H1 (cell line): Measurements from ENCODE around the gene PPM1G. TPM values are rescaled to one million over a fixed set of nuclear protein-coding genes. Genes with fewer than 3 reads are reported as not detected.

Experiments
- CTCF ChIA-PET: fragments of 300-600 bp; sonication (Branson Sonifier 250); formaldehyde crosslinking; loops from one replicate; lab custom pipeline; 2021; ENCODE audit not compliant: partially characterized antibody; lab: Charles Lee
- POLR2A ChIA-PET: fragments of 300-600 bp; sonication (Branson Sonifier 250); formaldehyde crosslinking; loops from one replicate; lab custom pipeline; 2021; ENCODE audit warnings: inconsistent platforms; ENCODE audit not compliant: partially characterized antibody; lab: Charles Lee
- DNase-seq, 2 experiments: peaks; one replicate each; pipeline versions ENCODE4 v3.0.0 to v3.0.0-alpha.2; 2010 to 2022; ENCODE audit warnings: low spot score in 2 of 2, low read depth in 1 of 2, mixed read lengths in 1 of 2
- FAIRE-seq: peaks from 2 replicates; lab custom pipeline; 2011; peaks lifted over from hg19 to GRCh38; lab: Jason Lieb, UNC
- H2AFZ ChIP-seq: 2 replicates; pipeline ENCODE4 v1.8.1; 2012; ENCODE audit warnings: low read length, inconsistent platforms
- H2AK5ac ChIP-seq: 2 replicates; pipeline ENCODE4 v1.6.1; 2013; ENCODE audit warnings: low read depth, low read length
- H2BK120ac ChIP-seq: replicated peaks from 2 replicates; pipeline ENCODE3; 2013; ENCODE audit warnings: low read depth, low read length, inconsistent platforms
- H2BK12ac ChIP-seq: 2 replicates; pipeline ENCODE4 v1.6.1; 2013; ENCODE audit warnings: low read depth, low read length
- H2BK15ac ChIP-seq: 2 replicates; pipeline ENCODE4 v1.6.1; 2013; ENCODE audit warnings: low read length
- H2BK20ac ChIP-seq: 2 replicates; pipeline ENCODE4 v1.6.1; 2013; ENCODE audit warnings: low read length
- H2BK5ac ChIP-seq: 2 replicates; pipeline ENCODE4 v1.6.1; 2013; ENCODE audit warnings: low read depth, low read length
- H3K14ac ChIP-seq: 2 replicates; pipeline ENCODE4 v1.6.1; 2013; ENCODE audit warnings: inconsistent platforms; ENCODE audit not compliant: insufficient read length
- H3K18ac ChIP-seq: 2 replicates; pipeline ENCODE4 v1.6.1; 2013; ENCODE audit warnings: low read length; ENCODE audit errors: extremely low read depth
- H3K23ac ChIP-seq: 2 replicates; pipeline ENCODE4 v1.6.1; 2013; ENCODE audit warnings: inconsistent platforms; ENCODE audit not compliant: insufficient read length
- H3K23me2 ChIP-seq: 2 replicates; pipeline ENCODE4 v1.6.1; 2013; ENCODE audit warnings: low read depth, low read length
- H3K27ac ChIP-seq: 2 replicates; pipeline ENCODE4 v1.6.1; 2011; ENCODE audit warnings: low read depth, low read length, inconsistent platforms
- H3K27me3 ChIP-seq, 4 experiments: replicated peaks in 1 of 4; 1 replicate in 1 of 4; 2 replicates in 3 of 4; pipeline versions ENCODE4 v1.6.1 to v1.8.1; 2011 to 2013; ENCODE audit warnings: low read length in 3 of 4, mild to moderate bottlenecking in 3 of 4, inconsistent platforms in 2 of 4, mixed read lengths in 2 of 4, moderate library complexity in 1 of 4; ENCODE audit not compliant: control insufficient read depth in 3 of 4, insufficient read depth in 3 of 4; ENCODE audit errors: extremely low read depth in 1 of 4
- H3K36me3 ChIP-seq, 4 experiments: 2 replicates each; pipeline versions ENCODE4 v1.6.1 to v1.8.1; 2011 to 2013; ENCODE audit warnings: mild to moderate bottlenecking in 4 of 4, low read length in 3 of 4, moderate library complexity in 2 of 4, control low read depth in 1 of 4, inconsistent platforms in 1 of 4; ENCODE audit not compliant: insufficient read depth in 4 of 4, control insufficient read depth in 2 of 4
- H3K4ac ChIP-seq: replicated peaks from 2 replicates; pipeline ENCODE3; 2013; ENCODE audit warnings: low read length, low read depth, mixed read lengths, inconsistent platforms; ENCODE audit not compliant: insufficient read length
- H3K4me1 ChIP-seq, 4 experiments: replicated peaks in 1 of 4; 1 replicate in 1 of 4; 2 replicates in 3 of 4; pipeline versions ENCODE4 v1.6.1 to v1.8.1; 2011 to 2013; ENCODE audit warnings: low read length in 3 of 4, inconsistent platforms in 2 of 4, mixed read lengths in 1 of 4; ENCODE audit not compliant: insufficient read depth in 4 of 4, control insufficient read depth in 3 of 4
- H3K4me2 ChIP-seq, 2 experiments: 2 replicates each; pipeline versions ENCODE4 v1.6.1 to v1.8.1; 2011 to 2013; ENCODE audit warnings: low read depth in 2 of 2, low read length in 2 of 2, control low read depth in 1 of 2, inconsistent platforms in 1 of 2, mild to moderate bottlenecking in 1 of 2; ENCODE audit not compliant: insufficient read depth in 1 of 2
- H3K4me3 ChIP-seq, 4 experiments: fragments of 200-600, 300-600 bp in 1 of 4; sonication (generic), shearing (Covaris generic), sonication (Bioruptor Twin) in 1 of 4; 2 replicates each; pipeline versions ENCODE4 v1.5.1 to v1.8.1; 2011 to 2016; ENCODE audit warnings: low read length in 4 of 4, low read depth in 3 of 4, control low read depth in 2 of 4, inconsistent platforms in 2 of 4, mild to moderate bottlenecking in 2 of 4, mixed read lengths in 1 of 4, moderate library complexity in 1 of 4; ENCODE audit not compliant: insufficient read depth in 2 of 4; ENCODE audit errors: extremely low read depth in 1 of 4
- H3K56ac ChIP-seq: replicated peaks from 2 replicates; pipeline ENCODE3; 2013; ENCODE audit warnings: low read depth, mild to moderate bottlenecking, mixed read lengths, low read length, inconsistent platforms; ENCODE audit not compliant: insufficient read length
- H3K79me1 ChIP-seq: 2 replicates; pipeline ENCODE4 v1.6.1; 2013; ENCODE audit warnings: low read depth, low read length, control low read depth
- H3K79me2 ChIP-seq, 2 experiments: 2 replicates each; pipeline versions ENCODE4 v1.6.1 to v1.8.1; 2012 to 2013; ENCODE audit warnings: low read length in 2 of 2, mild to moderate bottlenecking in 2 of 2, inconsistent platforms in 1 of 2; ENCODE audit not compliant: insufficient read depth in 2 of 2, control insufficient read depth in 1 of 2
- H3K9ac ChIP-seq, 4 experiments: replicated peaks in 1 of 4; 1 replicate in 1 of 4; 2 replicates in 3 of 4; pipeline versions ENCODE4 v1.6.1 to v1.8.1; 2011 to 2013; ENCODE audit warnings: low read depth in 3 of 4, low read length in 3 of 4, control low read depth in 2 of 4, mild to moderate bottlenecking in 2 of 4, moderate library complexity in 2 of 4, inconsistent platforms in 1 of 4; ENCODE audit errors: extremely low read depth in 1 of 4
- H3K9me3 ChIP-seq, 2 experiments: 2 replicates each; pipeline versions ENCODE4 v1.6.1 to v1.8.1; 2012 to 2013; ENCODE audit warnings: mild to moderate bottlenecking in 2 of 2, moderate library complexity in 2 of 2, control low read depth in 1 of 2, inconsistent platforms in 1 of 2, low read depth in 1 of 2, low read length in 1 of 2, mixed read lengths in 1 of 2; ENCODE audit not compliant: insufficient read depth in 2 of 2
- H4K20me1 ChIP-seq, 2 experiments: replicated peaks in 1 of 2; 2 replicates each; pipeline versions ENCODE3 to v1.8.1; 2011 to 2013; ENCODE audit warnings: inconsistent platforms in 2 of 2, low read length in 2 of 2, mild to moderate bottlenecking in 1 of 2; ENCODE audit not compliant: insufficient read depth in 2 of 2, control insufficient read depth in 1 of 2
- H4K5ac ChIP-seq: 2 replicates; pipeline ENCODE4 v1.6.1; 2013; ENCODE audit warnings: low read length, low read depth, mixed read lengths, inconsistent platforms; ENCODE audit not compliant: insufficient read length
- H4K8ac ChIP-seq: 2 replicates; pipeline ENCODE4 v1.8.0; 2013; ENCODE audit warnings: mild to moderate bottlenecking, moderate library complexity, low read length, inconsistent platforms; ENCODE audit not compliant: insufficient read depth; ENCODE audit errors: extremely low read depth
- H4K91ac ChIP-seq: replicated peaks from 2 replicates; pipeline ENCODE3; 2013; ENCODE audit warnings: low read length, mixed read lengths, inconsistent platforms; ENCODE audit not compliant: insufficient read length
- JUND ChIP-seq: IDR thresholded peaks from 2 replicates; pipeline ENCODE4 v1.6.1; 2011; ENCODE audit warnings: mild to moderate bottlenecking, improper control_type of control experiment, low read length
- NANOG ChIP-seq: IDR thresholded peaks from 2 replicates; pipeline ENCODE4 v1.6.1; 2011; ENCODE audit warnings: low read length, low read depth, mild to moderate bottlenecking, inconsistent platforms; ENCODE audit not compliant: insufficient read depth, poor library complexity, severe bottlenecking
- NRF1 ChIP-seq: IDR thresholded peaks from 2 replicates; pipeline ENCODE4 v1.6.1; 2011; ENCODE audit warnings: mild to moderate bottlenecking, low read depth, low read length, improper control_type of control experiment
- PHF8 ChIP-seq: fragments of 200-600 bp; sonication (generic); conservative IDR thresholded peaks from 2 replicates; pipeline ENCODE4 v1.7.1; 2012; ENCODE audit warnings: low read depth, mild to moderate bottlenecking, inconsistent platforms, low read length, moderate library complexity
- RNF2 ChIP-seq: fragments of 200-900, 300-1000 bp; sonication (generic); IDR thresholded peaks from 2 replicates; pipeline ENCODE4 v1.7.1; 2016; ENCODE audit warnings: borderline replicate concordance, low read depth, mild to moderate bottlenecking, antibody characterized with exemption, low read length; ENCODE audit not compliant: poor library complexity, severe bottlenecking; ENCODE audit errors: missing control alignments
- RXRA ChIP-seq: IDR thresholded peaks from 2 replicates; pipeline ENCODE4 v1.6.1; 2011; ENCODE audit warnings: low read depth, mild to moderate bottlenecking, low read length, moderate library complexity; ENCODE audit not compliant: insufficient read depth
- SIRT6 ChIP-seq: IDR thresholded peaks from one replicate; pipeline ENCODE4 v1.7.1; 2012; ENCODE audit warnings: low read length, inconsistent platforms
- SIX5 ChIP-seq: IDR thresholded peaks from 2 replicates; pipeline ENCODE4 v1.6.1; 2011; ENCODE audit warnings: mild to moderate bottlenecking, low read depth, low read length
- SRF ChIP-seq: IDR thresholded peaks from 2 replicates; pipeline ENCODE4 v1.6.1; 2011; ENCODE audit warnings: mild to moderate bottlenecking, low read depth, low read length, moderate library complexity
- YY1 ChIP-seq: IDR thresholded peaks from 2 replicates; pipeline ENCODE4 v1.6.1; 2011; ENCODE audit warnings: low read depth, mild to moderate bottlenecking, low read length
- WGBS, 2 experiments: shearing (Covaris generic) in 1 of 2; methylation state at CpG; one replicate each; pipeline versions ENCODE4 v1.1.6 to v1.1.7; 2013 to 2015; ENCODE audit warnings: low lambda C conversion rate in 2 of 2, mixed read lengths in 2 of 2, inconsistent platforms in 1 of 2, low coverage in 1 of 2, missing lambda C conversion rate in 1 of 2; ENCODE audit not compliant: insufficient replicate concordance in 2 of 2, insufficient coverage in 1 of 2, insufficient read length in 1 of 2; ENCODE audit errors: extremely low coverage in 1 of 2, missing lambda C conversion rate in 1 of 2; 5-methylcytosine and 5-hydroxymethylcytosine counted together
- polyA plus RNA-seq, 7 experiments: library from polyadenylated mRNA; depleted of rRNA in 3 of 7; stranded (reverse) in 5 of 7; unstranded in 2 of 7; fragments of >200 nt in 5 of 7; fragments of 200-250 nt in 2 of 7; gene quantifications; 1 replicate in 5 of 7; 2 replicates in 1 of 7; 4 replicates in 1 of 7; pipeline versions ENCODE4 v1.2.1 to v1.2.3, GENCODE V29; 2011 to 2013; ENCODE audit warnings: missing spikeins in 2 of 7, mixed read lengths in 2 of 7
- total RNA-seq: library from RNA; stranded (reverse); fragmentation: NEBNext Ultra II Directional; extraction: Animal tissue kit (Norgen Biotek cat#: 25700); gene quantifications from 2 replicates; pipeline ENCODE4 v1.2.1, GENCODE V29; 2021
- TF ChIP-seq, protein P1 (sequence below): IDR thresholded peaks from 2 replicates; pipeline ENCODE4 v1.6.1; 2012; ENCODE audit warnings: inconsistent platforms

PPM1G gene
- total and polyA plus RNA-seq, 2 of the 8 experiments (the other 6 are each of a cell fraction or from before 2014, with no cell fraction given), result 73.3 to 203 TPM

DNA sequence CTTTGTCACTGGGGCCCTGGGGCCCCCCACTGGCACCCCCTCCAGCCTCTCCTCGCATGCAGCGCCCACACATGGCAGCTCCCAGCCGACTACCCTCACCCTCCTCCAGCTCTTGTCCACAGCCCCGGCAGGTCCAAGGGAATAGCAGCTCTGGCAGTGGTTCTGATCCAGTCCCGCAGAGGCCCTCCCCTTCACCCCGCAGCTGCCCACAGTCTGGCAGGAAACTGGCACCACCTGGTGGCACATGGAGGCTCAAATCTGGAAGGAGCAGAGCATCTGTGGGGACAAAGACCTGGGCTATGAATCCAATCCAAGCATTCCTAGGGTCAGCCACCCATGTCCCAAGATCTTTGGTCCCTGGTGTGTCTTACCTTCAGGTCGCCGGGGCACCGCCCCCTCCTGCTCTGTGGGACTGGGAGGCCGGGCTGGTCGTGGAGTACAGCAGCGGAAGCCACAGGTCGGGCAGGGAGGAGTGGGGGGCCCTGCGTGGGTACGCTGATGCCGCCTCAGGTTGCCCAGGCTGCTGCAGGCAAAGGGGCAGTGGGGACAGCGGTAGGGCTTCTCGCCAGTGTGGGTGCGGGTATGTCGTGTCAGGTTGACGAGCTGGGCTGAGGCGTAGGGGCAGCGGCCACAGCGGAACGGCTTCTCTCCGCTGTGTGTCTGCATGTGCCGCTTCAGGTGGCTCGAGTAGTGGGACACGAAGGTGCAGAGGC, 31.1 kb downstream of the PPM1G start:
- ChIA-PET CTCF (interaction anchor here (1.3 to 2.0 kb wide), 3 partner anchors 12 to 66 kb away, joined by 3 to 4 read pairs (median 3); no protein-coding TSS in a partner anchor), POLR2A (interaction anchor here (0.9 to 9.5 kb wide), 10 partner anchors 6 to 65 kb away, joined by 3 to 114 read pairs (median 15); partner anchors contain the start of genes EIF2B4, GTF3C2, MPV17 and PPM1G)
- Histone ChIP-seq H3K14ac (no peak overlapping the region), H3K36me3 (peaks cover 39 to 65% (median 55%) of the 10 kb centered on the region in 4 experiments), H3K4me1 (peaks cover 0 to 8% (median 2%) of the 10 kb centered on the region in 4 experiments; a peak in 5 of 7 replicates), H3K4me3 (no peak overlapping the region), H3K4me2 (peak overlapping the region in 1 of 2 experiments; percentile 2; a peak in 2 of 4 replicates), H3K4ac (no peak overlapping the region), H3K23ac (no peak overlapping the region), H2BK120ac (no peak overlapping the region), H2BK5ac (peak overlapping the region; percentile 5; the same call in 1 of the 2 replicates), H3K27ac (no peak overlapping the region), H3K9ac (no peak overlapping the region), H3K23me2 (peaks cover 7% of the 10 kb centered on the region), H3K9me3 (no peaks in the 10 kb centered on the region), H4K91ac (no peak overlapping the region), H4K20me1 (peaks cover 4 to 13% of the 10 kb centered on the region in 2 experiments), H2BK15ac (no peak overlapping the region), H4K8ac (peak overlapping the region; percentile 75), H3K79me2 (peaks cover 0 to 12% of the 10 kb centered on the region in 2 experiments; a peak in 2 of 4 replicates), H2AFZ (no peak overlapping the region), H2BK20ac (no peak overlapping the region), H3K27me3 (no peaks in the 10 kb centered on the region), H2BK12ac (no peak overlapping the region), H3K56ac (no peak overlapping the region), H3K18ac (no peak overlapping the region), H4K5ac (no peak overlapping the region), H2AK5ac (no peak overlapping the region), H3K79me1 (peaks cover 6% of the 10 kb centered on the region; the same call in 1 of the 2 replicates)
- 93% methylated on average over 29 of the region's 29 CpGs; no CpG with 5 or more reads in 1 of the 2 experiments for WGBS, 2 experiments
- peak in 1 of 2 experiments; percentile 52 for DNase-seq
- FAIRE-seq, result no peak
- TF ChIP-seq RXRA (no peak), YY1 (no peak), NANOG (no peak), SIRT6 (no peak), SIX5 (no peak), JUND (no peak), RNF2 (no peak), PHF8 (no peak), NRF1 (no peak), SRF (no peak)
- TF ChIP-seq, protein P1, sequence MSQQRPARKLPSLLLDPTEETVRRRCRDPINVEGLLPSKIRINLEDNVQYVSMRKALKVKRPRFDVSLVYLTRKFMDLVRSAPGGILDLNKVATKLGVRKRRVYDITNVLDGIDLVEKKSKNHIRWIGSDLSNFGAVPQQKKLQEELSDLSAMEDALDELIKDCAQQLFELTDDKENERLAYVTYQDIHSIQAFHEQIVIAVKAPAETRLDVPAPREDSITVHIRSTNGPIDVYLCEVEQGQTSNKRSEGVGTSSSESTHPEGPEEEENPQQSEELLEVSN, result no peak
